Breast epithelium (tissue), 3 donors: ENCODE measurements around the gene CST1.
"Not testable (repeated sequence)": the region's sequence is repeated elsewhere in the genome, so short reads cannot be mapped to it uniquely, and the experiment has no call there.

Source experiments
- CTCF ChIP-seq, 3 donors: fragments of 450-650 bp; IDR thresholded peaks; one replicate each; pipeline ENCODE4 v1.5.1; 2016 to 2017; ENCODE audit warnings: antibody characterized with exemption in 3 of 3, mild to moderate bottlenecking in 3 of 3, moderate library complexity in 3 of 3
- POLR2A ChIP-seq: fragments of 450-650 bp; IDR thresholded peaks from one replicate; pipeline ENCODE4 v1.6.1; 2016; ENCODE audit warnings: antibody characterized with exemption, mild to moderate bottlenecking, moderate library complexity
- POLR2AphosphoS5 ChIP-seq, 3 donors: sonication (generic); formaldehyde crosslinking; IDR thresholded peaks; one replicate each; pipeline ENCODE4 v1.6.1; 2017; ENCODE audit warnings: antibody characterized with exemption in 3 of 3

- TF ChIP-seq POLR2A; CTCF (IDR thresholded peaks at IDR 0.05); POLR2AphosphoS5 (IDR thresholded peaks at IDR 0.05): not testable (repeated sequence)
Measured at GRCh38 chr20:23719351-23719750, 31.4 kb downstream of the CST1 start.
